AG08396 (cell line): ENCODE measurements around the gene SCG2.
A peak's percentile ranks its signal among the peaks of the same experiment; 100 is the strongest.

Experiments used
- DNase-seq: peaks from one replicate; pipeline ENCODE4 v3.0.0; 2012; ENCODE audit warnings: low spot score, mixed read lengths

The SCG2 gene

DNA sequence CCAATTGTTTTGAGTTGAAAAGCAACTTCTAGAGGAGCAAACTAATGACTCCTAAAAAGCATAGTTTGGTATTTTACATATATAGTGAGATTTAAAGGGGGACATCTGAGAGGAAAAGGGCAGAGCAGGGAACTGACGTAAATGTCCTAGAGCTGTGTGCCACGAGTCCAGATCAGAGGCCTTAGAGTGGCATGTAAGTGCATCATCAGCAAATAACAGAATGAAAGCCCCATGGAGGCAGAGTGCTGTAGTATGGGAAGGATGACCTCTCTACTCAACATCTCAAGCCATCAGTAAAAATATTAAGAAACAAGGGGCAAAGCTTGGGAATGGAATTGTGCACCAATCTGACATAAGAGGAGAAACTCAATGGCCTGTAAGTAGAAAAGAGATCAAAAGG lies 31.4 kb downstream of the SCG2 start:
- DNase-seq, result no peak

DNA sequence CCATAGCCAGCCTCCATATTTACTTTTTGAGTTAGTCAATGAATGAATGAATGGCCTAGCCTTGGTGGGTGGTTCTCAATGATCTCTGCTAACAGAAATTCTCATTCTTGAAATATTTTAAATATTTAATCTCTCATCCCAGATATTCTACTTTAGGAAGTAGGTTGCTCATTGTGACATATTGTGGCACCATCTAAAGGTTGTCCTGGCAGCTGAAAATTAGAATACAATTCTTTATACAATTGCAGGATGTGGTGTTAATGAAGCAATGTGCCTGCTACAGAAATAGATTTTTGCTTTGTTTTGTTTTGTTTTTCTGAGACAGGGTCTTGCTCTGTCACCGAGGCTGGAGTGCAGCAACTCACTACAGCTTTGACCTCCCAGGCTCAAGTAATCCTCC lies 35.8 kb downstream of the SCG2 start:
- no peak for DNase-seq

DNA sequence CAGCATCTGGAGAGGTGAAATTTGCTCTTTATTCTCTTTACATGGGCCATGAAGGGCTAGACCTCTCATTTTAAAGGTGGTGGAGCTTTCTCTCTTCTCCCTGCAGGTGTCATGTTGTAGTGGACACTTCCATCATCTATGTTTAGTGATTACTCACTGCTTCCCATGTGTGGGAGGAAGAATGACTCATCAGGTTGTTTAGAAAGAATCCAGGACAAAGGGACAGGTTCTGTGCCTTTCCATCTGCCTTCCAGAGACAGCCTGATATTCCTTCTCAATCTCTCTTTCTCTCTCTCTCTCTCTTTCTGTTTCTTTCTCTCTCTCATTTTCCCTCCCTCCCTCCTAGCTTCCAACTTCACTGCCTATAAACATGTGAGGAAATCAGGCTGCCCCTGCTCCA lies 38.7 kb downstream of the SCG2 start:
- peak; percentile 42 for DNase-seq

DNA sequence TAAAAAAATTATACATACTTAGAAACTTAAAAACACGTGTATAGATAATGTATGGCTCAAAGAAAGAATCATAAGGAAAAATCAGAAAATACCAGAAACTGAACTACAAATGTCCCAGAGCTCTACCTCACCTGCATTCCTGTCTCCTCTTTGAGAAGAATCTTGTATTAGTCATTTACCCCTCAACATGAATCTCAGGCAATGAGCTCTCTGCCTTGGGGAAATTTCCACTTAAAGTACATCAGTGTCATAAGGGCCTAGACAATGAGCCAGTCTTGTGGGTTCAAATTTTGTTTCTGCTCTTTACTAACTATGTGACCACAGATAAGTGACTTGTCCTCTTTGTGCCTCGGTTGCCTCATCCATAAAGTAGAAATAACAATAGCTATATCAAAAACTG lies 40.1 kb downstream of the SCG2 start:
- DNase-seq, result no peak

DNA sequence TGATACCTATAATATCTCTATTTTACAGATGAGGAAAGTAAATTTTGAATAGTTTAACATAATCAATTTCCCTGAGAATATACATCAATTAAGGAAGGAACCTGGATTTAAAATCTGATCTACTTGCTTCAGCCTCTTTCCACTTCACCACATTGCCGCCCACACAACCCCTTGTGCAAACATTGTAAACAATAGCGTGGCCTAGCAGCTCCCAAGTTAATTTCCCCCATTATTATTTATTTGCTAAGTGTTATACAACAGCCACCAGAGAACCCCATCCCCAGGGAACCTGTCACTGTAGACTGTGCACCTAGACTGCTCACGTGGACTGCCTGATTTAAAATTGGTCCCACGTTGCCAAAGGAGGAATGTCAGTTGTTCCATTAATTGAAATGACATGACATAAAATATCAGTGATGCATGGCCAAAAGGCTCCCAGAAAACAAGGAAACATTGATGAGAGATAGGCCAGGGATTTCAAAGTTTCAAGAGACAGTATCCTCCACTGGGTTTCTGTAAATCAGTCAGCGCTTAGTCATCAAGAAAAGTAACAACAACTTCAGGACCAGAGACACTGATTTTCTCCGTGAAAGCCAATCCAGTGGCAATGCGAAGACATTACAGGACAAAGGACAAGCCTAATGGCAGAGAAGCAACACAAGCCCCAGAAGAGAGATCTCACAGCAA lies 41.3 kb downstream of the SCG2 start:
- no peak for DNase-seq

DNA sequence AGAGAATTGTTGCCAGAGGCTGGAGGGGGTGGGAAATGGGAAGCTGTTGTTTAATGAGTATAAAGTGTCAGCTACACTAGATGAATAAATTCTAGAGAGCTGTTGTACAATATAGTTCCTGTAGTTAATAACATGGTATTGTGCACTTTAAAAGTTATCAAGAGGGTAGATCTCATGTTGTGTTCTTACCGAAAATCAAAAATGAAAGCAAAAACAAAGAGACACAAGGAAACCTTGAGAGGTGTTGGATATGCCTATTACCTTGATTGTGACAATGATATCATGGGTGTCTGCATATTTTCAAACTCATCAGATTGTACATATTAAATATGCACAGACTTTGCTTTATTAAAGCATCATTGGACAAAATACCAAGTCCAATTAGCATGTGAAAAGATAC lies 43.2 kb downstream of the SCG2 start:
- no peak for DNase-seq

DNA sequence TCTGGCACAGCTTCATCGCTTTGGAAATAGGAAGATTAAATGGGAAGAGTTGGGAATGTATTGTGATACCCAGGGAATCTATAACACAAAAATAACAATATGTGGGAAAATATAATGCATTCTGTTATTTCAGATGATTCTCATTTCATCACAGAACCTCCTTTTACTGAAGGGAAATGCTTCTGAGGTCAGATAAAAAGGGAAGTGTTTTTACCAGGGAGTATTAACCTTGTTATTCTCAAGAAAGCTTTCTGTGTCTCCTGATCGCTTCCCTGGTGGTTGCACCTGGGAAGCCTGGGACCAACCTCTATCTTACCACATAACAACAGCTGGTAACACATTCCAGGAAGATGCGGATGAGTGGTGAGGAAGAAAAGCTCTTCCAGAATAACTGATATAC lies 47.2 kb downstream of the SCG2 start:
- no peak for DNase-seq

DNA sequence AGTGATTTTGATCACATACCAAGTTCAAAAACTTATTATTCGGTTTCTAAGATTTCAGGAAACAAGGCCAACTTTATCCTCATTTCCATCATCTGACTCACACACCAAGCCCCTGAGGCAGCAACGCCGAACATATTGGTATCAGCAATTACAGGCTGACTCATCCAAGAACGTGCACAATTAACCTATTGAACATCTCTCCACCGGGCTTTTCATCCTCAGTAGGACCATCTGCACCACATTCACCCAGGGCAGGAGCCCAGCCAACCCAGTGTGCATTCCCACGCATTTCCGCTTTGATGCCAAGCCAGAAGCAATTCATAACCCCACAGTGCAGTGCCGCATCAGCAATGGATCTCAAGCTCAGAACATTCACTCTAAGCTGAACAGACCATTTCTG lies 52.9 kb downstream of the SCG2 start:
- DNase-seq, result peak; percentile 67

DNA sequence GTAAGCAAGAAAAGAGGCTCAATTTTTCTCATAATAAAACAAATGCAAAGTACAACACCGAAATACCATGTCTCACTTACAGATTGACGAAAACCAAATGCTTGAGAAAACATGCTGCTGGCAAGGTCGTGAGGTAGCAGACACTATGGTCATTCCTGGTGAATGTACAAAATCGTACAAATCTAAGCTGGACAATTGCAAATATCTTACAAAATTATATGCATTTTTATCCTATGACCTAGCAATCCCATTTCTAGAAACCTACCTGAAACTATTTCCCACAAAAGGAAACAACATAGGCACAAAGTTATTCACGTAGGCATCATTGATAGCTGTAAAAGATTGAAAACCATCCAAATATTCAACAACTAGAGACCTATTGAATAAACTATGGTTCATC lies 54.0 kb downstream of the SCG2 start:
- DNase-seq, result no peak
